T-helper 22 cell (primary cell): ENCODE results near the gene TMEM109.

ENCODE experiments used
- DNase-seq: peaks from one replicate; pipeline ENCODE4 v3.0.0-alpha.2; 2020; ENCODE audit warnings: low read depth

Gene TMEM109

GRCh38 chr11:60913793-60914632 is at the start of gene TMEM109:
Gene TMEM109 (plus strand): TSS chr11:60914158. CDS start chr11:60919694, 5,536 bp downstream.
- peak; percentile 82 for DNase-seq

GRCh38 chr11:60864856-60865513 is 49.0 kb upstream of the TMEM109 start:
- DNase-seq: no peak

- DNase-seq: no peak
These were observed 46.8 kb upstream of the TMEM109 start, which contains the start of gene ZP1 for GRCh38 chr11:60866911-60867870. Gene ZP1 (plus strand): TSS chr11:60867542. CDS start chr11:60867562, 20 bp downstream.

GRCh38 chr11:60867871-60868681 is 45.9 kb upstream of the TMEM109 start:
- no peak for DNase-seq

- no peak for DNase-seq
These were observed 45.1 kb upstream of the TMEM109 start for GRCh38 chr11:60868682-60869450.

GRCh38 chr11:60869451-60869825 is 44.5 kb upstream of the TMEM109 start:
- no peak for DNase-seq

- no peak for DNase-seq
These were observed 43.7 kb upstream of the TMEM109 start for GRCh38 chr11:60870276-60870675.

- DNase-seq: no peak
These were observed 43.1 kb upstream of the TMEM109 start for GRCh38 chr11:60870733-60871377.

- DNase-seq: no peak
These were observed 42.4 kb upstream of the TMEM109 start for GRCh38 chr11:60871378-60872061.

- no peak for DNase-seq
These were observed 41.6 kb upstream of the TMEM109 start for GRCh38 chr11:60872124-60872960.

GRCh38 chr11:60872961-60873524 is 40.9 kb upstream of the TMEM109 start:
- no peak for DNase-seq

- DNase-seq: no peak
These were observed 40.4 kb upstream of the TMEM109 start for GRCh38 chr11:60873533-60873932.

- DNase-seq: no peak
These were observed 39.3 kb upstream of the TMEM109 start for GRCh38 chr11:60874421-60875365.

GRCh38 chr11:60875366-60876167 is 38.4 kb upstream of the TMEM109 start:
- no peak for DNase-seq

- no peak for DNase-seq
These were observed 37.8 kb upstream of the TMEM109 start for GRCh38 chr11:60876168-60876485.
